GM18499 (cell line): ENCODE results near the gene ZNF227.
A peak's percentile ranks its signal among the peaks of the same experiment; 100 is the strongest.
"Not testable (repeated sequence)": the region's sequence is repeated elsewhere in the genome, so short reads cannot be mapped to it uniquely, and the experiment has no call there.

Source experiments
- ATAC-seq: cut with Tn5 transposase; IDR thresholded peaks from one replicate; pipeline ENCODE4 v1.9.1; 2021; ENCODE audit warnings: moderate number of reproducible peaks; ENCODE audit not compliant: insufficient read depth, unreplicated experiment

ZNF227 gene

DNA sequence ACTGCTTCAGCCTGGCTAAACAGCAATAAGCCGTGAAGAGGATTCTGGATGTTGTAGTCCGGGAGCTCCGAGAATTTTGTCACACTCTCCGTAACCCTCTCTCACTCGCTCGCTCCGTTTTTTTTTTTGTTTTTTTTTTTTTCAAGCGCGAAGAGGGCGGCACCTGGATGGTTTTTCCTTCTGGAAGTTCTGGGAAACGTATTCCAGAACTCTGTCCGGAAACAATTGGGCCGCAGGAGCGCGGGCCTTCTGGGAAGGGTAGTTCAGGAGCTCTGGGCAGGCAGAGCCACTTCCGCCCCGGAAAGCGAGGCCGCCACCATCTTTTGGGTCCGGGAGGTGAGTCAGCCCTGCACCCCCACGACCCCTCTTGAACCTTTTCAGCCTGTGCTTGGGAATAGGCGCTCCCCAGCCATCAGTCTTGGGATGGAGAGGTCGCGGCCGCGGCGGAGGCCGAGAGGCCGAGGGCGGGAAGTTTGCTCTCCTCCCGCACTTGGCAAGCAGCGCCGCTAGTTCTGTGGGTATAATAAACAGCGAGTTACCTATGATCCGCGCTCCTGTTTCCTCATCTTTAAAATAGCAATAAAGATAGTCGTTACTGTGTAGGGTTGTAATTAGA, at the start of gene ZNF227:
TSS of gene ZNF227 (plus strand) at position 283 of the 616 bp plus-strand sequence. CDS start 5,261 bp downstream, outside the sequence.
- ATAC-seq, result no peak

DNA sequence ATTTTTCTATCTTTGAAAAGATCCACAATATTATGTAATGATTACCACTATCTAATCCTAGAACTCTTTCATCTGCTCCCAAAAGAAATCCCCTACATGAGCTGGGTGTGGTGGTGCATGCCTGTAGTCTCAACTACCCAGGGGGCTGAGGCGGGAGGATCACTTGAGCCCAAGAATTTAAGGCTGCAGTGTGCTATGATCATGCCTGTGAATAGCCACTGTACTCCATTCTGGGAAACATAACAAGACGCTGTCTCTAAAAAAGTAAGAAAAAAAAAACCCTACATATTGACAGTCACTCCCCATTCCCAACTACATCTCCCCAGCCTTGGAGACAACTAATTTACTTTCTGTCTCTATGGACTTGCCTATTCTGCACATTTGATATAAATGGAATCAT, 48.5 kb upstream of the ZNF227 start:
- ATAC-seq, result no peak

DNA sequence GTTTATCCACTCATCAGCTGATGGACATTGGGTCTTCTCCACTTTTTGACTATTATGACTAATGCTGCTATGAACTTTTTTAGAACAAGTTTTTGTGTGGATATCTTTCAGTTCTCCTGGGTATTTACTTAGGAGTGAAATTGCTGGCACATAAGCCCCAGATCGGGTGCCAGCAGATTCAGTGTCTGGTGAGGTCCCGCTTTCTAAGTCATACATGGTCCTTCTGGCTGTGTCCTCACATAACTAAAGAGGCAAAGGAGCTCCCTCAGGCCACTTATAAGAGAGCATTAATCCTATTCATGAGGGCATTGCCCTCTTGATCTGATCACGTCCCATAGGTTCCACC, 48.0 kb upstream of the ZNF227 start:
- ATAC-seq, result no peak

DNA sequence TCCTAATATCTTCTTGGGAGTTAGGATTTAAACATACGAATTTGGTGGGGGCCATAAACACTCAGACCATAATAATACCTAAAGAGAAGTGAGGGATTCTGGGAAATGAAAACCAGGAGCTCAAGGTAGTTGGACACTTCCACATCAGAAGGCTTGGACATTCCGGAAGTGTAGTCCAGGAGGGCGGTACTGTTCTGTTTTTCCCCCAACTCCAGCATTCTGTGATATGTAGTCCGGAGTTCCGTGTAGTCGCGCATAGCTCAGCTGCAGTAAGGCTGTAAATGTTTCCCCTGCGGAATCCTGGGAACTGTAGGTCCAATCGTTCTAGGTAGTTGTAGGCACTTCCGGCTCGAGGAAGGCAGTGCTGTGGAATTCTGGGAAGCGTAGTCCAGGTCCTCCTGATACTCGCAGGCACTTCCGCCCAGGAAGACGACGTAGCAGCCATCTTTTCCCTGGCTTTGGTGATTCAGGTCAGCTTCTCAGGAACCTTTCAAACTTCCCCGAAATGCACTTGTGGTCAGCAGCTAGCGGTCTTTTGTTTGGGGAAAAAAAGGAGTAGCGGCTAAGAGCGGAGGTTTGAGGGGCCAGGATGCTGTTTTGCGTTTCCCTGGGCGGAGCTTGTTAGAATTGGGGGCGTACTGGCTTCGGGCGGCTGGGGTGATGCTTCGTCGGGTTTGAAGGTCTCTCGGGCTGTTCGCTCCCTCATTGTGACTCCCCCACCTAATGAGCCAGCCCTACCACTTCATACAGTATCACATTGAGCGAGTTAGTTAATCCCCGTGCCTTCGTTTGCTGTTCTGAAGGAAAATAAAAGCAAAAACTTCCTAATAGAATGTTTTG, 47.4 kb upstream of the ZNF227 start, which contains the start of gene ZNF226:
TSS of gene ZNF226 (plus strand) at position 428 of the 840 bp plus-strand sequence. CDS start 4,981 bp downstream, outside the sequence.
- peak; percentile 56 for ATAC-seq

DNA sequence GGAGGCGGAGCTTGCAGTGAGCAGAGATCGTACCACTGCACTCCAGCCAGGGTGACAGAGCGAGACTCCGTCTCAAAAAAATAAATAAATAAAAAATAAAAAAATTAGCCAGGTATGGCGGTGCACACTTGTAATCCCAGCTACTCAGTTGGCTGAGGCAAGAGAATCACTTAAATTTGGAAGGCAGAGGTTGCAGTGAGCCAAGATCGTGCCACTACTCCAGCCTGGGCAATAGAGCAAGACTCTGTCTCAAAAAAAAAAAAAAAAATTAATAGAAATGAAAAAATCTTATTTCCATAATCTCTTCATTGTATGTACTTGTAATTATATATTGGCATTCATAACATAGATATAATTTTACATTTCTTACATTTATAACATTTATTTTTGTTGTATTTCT, 41.7 kb upstream of the ZNF227 start:
- ATAC-seq, result not testable (repeated sequence)

DNA sequence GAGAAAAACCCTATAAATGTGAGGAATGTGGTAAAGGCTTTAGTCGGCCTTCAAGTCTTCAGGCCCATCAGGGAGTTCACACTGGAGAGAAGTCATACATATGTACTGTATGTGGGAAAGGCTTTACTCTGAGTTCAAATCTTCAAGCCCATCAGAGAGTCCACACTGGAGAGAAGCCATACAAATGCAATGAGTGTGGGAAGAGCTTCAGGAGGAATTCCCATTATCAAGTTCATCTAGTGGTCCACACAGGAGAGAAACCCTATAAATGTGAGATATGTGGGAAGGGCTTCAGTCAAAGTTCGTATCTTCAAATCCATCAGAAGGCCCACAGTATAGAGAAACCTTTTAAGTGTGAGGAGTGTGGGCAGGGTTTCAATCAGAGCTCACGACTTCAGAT, 35.7 kb upstream of the ZNF227 start:
- ATAC-seq, result no peak

DNA sequence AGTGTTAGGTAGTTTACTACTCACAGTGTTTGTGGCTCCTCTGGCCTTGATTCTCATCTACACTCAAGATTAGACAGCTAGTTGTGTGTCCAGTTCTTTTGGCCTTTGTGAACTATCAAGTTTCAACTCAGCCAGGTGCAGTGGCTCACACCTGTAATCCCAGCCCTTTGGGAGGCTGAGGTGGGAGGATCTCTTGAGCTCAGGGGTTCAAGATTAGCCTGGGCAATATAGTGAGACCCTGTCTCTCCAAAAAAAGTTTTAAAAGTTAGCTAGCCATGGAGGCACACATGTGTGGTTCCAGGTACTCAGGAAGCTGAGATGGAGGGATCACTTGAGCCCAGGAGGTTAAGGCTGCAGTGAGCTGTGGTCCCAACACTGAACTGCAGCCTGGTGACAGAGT, 31.4 kb upstream of the ZNF227 start:
- ATAC-seq, result no peak

DNA sequence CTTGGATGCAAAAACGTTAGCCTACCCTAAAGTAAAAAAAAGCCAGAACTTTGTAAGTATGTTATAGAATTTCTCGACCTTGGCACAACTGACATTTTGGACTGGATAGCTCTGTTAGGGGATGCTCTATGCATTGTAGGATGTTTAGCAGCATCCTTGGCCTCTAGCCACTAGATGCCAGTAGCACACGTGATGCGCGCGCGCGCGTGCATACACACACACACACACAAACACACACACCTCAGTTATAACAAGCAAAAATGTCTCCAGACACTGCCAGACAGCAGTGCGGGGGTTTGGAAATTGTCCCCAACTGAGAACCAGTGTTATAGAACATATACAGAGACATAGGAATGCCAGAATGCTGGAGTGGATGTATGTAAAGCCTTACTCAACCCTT, 30.2 kb upstream of the ZNF227 start:
- ATAC-seq, result no peak

DNA sequence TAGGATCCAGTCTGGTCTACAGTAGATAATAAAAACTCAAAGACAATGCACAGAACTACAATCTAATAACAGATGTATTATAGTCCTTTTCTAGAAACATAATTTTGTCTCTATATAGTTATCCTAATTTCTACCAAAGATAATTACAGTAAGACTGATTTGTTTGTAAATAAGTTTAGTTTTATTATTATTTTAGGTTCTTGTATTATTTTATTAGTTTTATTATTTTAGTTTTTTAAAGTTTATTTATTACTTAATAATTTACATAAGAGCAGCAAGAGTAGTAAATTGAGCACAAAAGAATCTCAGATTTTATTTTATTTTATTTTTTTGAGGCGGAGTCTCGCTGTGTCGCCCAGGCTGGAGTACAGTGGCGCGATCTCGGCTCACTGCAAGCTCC, 22.3 kb upstream of the ZNF227 start:
- ATAC-seq, result no peak

DNA sequence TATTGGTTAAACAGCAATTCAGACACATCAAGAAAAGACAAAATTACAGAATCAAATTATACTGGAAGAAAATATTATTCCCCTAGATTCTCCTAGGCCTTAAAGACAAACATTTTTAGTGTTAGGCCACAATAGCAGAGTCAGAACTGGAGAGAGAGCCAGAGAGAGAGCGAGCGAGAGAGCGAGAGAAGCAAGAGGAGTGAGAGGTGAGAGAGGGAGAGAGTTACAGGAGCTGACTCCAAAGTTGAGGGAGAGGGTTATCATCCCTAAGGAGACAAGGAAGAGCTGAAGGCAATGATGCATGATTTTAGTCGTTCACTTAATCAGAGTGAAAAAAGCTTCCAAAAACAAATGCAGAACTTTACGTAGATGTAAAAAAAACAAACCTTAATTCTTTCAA, 20.2 kb upstream of the ZNF227 start:
- no peak for ATAC-seq

DNA sequence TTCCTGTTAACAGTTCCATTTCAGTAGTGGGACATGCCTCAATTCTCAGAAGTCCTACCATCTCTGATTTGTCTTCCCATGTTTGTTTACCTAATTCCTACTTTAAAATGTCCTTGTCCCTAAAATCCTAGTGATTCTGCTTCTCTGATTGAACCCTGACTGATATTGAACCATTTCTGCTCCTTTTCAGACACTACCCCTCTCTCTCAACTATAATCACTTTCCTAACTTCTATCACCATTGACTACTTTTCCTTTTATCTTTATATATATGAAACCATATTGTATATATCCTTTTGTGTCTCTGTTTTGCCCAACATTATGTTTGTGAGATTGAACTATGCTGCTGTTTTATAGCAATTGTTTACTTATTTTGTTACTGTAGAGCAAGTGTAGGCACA, 15.6 kb upstream of the ZNF227 start:
- no peak for ATAC-seq

DNA sequence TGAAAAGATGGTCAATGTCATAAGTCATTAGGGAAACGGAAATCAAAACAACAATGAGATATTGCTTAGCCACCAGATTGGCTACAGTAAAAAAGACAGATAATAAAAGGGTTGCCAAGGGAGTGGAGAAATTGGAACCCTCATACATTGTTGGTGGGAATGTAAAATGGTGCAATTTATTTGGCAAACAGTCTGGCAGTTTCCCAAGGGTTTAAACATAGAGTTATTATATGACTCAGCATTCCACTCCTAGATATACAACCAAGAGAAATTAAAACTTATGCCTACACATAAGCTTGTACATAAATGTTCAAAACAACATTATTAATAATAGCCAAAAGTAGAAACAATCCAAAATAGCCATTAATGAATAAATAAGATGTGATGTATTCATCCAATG, 9.9 kb upstream of the ZNF227 start:
- ATAC-seq, result no peak

DNA sequence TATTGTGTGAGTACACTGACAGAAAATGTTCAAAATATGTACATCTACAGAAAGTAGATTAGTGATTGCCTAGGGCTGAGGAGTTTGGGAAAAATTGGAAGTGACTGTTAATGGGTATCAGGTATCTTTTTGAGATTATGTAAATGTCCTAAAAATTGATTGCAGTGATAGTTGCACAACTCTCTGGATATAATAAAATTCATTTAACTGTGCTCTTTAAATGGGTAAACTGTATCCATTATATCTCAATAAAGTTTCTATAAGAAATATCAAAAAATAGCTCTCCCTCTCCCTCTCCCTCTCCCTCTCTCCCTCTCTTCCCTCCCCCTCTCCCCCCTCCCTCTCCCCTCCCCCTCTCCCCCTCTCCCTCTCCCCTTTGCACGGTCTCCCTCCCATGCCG, 9.4 kb upstream of the ZNF227 start:
- ATAC-seq, result no peak

DNA sequence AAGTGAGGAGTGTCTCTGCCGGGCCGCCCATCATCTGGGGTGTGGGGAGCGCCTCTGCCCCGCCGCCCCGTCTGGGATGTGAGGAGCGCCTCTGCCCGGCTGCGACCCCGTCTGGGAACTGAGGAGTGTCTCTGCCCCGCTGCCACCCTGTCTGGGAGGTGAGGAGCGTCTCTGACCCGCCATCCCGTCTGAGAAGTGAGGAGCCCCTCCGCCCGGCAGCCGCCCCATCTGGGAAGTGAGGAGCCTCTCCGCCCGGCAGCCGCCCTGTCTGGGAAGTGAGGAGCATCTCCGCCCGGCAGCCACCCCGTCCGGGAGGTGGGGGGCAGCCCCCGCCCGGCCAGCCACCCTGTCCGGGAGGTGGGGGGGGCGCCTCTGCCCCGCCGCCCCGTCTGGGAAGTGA, 8.5 kb upstream of the ZNF227 start:
- not testable (repeated sequence) for ATAC-seq

DNA sequence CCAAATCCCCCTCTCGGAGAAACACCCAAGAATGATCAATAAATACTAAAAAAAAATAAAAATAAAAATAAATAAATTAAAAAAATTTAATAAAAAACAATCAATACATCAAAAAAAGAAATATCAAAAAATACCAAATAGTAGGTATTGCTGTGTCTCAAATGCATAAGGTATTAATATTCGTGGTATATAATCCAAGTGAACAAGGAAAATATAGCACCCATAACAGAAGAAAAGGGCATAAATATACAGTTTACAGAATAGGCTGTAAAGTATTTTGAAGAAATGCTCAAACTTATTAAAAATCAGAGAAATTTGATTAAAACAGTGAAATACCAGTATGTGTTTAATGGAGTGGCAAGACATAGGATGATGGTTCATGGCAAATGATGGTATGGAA, 7.6 kb upstream of the ZNF227 start:
- no peak for ATAC-seq

DNA sequence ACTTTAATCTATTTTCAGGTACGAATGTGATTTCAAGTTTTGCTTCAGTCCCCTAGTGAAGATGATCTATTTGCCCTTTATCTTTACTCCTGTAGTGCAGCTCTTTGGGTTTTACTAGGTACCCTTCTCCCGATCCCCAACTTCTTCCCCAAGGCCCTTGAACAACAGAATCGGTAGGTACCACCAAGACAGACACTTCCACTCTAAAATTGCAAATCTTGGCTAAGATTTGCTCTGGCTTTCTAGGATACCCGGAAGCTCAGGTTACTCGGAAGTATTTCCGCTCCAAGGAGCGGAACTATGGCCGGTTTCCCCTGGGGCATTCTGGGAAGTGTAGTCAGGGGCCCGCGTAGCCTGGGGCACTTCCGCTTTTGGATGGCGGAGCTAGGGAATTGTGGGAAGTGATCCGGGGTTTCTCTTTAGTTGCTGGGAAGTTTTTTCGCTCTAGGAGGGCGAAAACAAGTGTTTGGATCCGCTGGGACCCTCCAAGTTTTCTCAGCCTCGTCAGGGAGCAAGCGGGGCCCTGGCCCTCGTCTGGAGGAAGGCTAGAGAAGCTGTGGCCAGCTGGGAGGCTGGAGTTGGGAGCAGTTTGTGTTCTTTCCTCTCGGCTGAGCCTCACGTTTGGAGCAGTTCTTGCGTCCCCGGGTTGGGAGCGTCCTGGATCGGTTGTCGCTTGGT, 5.1 kb upstream of the ZNF227 start:
- no peak for ATAC-seq

DNA sequence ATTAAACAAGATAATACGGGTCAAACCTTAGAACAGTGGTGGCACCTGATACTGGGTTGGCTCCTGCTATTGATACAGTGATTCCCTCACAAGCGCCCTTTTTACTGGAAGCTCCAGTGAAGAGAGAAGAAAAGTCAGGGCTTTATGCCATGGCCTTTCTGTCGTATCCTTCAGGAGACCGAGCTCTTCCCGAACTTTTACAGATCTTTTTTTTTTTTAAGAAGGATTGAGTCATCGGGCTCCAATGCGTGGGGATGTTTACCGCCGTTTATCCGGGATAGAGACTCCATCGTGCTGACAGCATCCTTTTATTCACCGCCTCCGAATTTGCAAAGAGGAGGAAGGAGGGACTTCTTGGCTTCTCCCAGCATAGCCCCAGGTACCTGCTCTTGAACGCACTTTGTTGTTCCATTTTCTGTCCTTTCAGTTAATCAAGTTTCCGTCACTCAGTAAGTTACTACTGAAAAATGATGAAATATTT, 574 bp downstream of the ZNF227 start:
- ATAC-seq, result no peak

DNA sequence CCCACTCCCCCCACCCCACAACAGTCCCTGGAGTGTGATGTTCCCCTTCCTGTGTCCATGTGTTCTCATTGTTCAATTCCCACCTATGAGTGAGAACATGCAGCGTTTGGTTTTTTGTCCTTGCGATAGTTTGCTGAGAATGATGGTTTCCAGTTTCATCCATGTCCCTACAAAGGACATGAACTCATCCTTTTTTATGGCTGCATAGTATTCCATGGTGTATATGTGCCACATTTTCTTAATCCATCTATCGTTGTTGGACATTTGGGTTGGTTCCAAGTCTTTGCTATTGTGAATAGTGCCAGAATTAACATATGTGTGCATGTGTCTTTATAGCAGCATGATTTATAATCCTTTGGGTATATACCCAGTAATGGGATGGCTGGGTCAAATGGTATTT, 7.6 kb downstream of the ZNF227 start:
- not testable (repeated sequence) for ATAC-seq

DNA sequence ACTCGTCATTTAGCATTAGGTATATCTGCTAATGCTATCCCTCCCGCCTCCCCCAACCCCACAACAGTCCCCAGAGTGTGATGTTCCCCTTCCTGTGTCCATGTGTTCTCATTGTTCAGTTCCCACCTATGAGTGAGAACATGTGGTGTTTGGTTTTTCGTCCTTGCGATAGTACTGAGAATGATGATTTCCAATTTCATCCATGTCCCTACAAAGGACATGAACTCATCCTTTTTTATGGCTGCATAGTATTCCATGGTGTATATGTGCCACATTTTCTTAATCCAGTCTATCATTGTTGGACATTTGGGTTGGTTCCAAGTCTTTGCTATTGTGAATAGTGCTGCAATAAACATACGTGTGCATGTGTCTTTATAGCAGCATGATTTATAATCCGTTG, 8.4 kb downstream of the ZNF227 start:
- not testable (repeated sequence) for ATAC-seq

DNA sequence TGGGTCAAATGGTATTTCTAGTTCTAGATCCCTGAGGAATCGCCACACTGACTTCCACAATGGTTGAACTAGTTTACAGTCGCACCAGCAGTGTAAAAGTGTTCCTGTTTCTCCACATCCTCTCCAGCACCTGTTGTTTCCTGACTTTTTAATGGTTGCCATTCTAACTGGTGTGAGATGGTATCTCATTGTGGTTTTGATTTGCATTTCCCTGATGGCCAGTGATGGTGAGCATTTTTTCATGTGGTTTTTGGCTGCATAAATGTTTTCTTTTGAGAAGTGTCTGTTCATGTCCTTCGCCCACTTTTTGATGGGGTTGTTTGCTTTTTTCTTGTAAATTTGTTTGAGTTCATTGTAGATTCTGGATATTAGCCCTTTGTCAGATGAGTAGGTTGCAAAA, 9.0 kb downstream of the ZNF227 start:
- not testable (repeated sequence) for ATAC-seq

DNA sequence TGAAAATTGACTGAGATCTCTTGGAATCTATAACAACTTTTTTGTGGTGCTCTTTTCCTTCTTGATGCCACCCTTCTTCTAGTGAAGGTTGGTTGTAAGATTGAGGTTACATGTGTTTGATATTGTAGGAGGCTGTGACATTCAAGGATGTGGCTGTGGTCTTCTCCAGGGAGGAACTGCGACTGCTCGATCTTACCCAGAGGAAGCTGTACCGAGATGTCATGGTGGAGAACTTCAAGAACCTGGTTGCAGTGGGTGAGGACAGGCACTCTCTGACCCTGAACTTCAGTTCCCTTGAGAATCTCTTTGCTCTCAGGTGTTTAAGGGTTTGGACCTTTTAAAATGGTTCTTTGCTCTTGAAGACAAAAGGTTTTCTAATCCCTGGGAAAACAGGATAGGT, 16.0 kb downstream of the ZNF227 start:
- ATAC-seq, result no peak
